Liver (tissue), 9 donors: ENCODE results near the gene RET. TPM values are rescaled to one million over a fixed set of nuclear protein-coding genes. Genes with fewer than 3 reads are reported as not detected.

Source experiments
- DNase-seq: peaks from one replicate; pipeline ENCODE4 v3.0.0-alpha.2; 2017; ENCODE audit warnings: low spot score
- H3K27ac ChIP-seq, 2 donors: one replicate each; pipeline ENCODE4 v1.7.0; 2013; ENCODE audit warnings: inconsistent platforms in 2 of 2, low read length in 2 of 2, control low read depth in 1 of 2, low read depth in 1 of 2, mild to moderate bottlenecking in 1 of 2
- H3K27me3 ChIP-seq, 4 donors: one replicate each; pipeline versions ENCODE4 v1.6.1 to v1.7.0; 2013; ENCODE audit warnings: low read length in 3 of 4, inconsistent platforms in 1 of 4, mild to moderate bottlenecking in 1 of 4, moderate library complexity in 1 of 4; ENCODE audit not compliant: control insufficient read depth in 4 of 4, insufficient read depth in 4 of 4
- H3K36me3 ChIP-seq, 4 donors: one replicate each; pipeline versions ENCODE4 v1.6.1 to v1.7.0; 2013; ENCODE audit warnings: low read length in 3 of 4, mild to moderate bottlenecking in 3 of 4, low read depth in 1 of 4, moderate library complexity in 1 of 4; ENCODE audit not compliant: control insufficient read depth in 4 of 4, insufficient read depth in 3 of 4
- H3K4me1 ChIP-seq, 4 donors: one replicate each; pipeline versions ENCODE4 v1.6.1 to v1.7.0; 2013; ENCODE audit warnings: low read length in 3 of 4, mild to moderate bottlenecking in 3 of 4, moderate library complexity in 1 of 4; ENCODE audit not compliant: control insufficient read depth in 4 of 4, insufficient read depth in 4 of 4
- H3K4me3 ChIP-seq, 3 donors: one replicate each; pipeline versions ENCODE4 v1.6.1 to v1.7.0; 2013; ENCODE audit warnings: low read length in 3 of 3, control low read depth in 1 of 3, low read depth in 1 of 3, mild to moderate bottlenecking in 1 of 3
- H3K9ac ChIP-seq, 2 donors: one replicate each; pipeline ENCODE4 v1.7.0; 2013; ENCODE audit warnings: low read length in 2 of 2, mild to moderate bottlenecking in 2 of 2, moderate library complexity in 2 of 2, control low read depth in 1 of 2, low read depth in 1 of 2
- H3K9me3 ChIP-seq, 4 donors: one replicate each; pipeline versions ENCODE4 v1.6.1 to v1.7.0; 2013; ENCODE audit warnings: low read length in 3 of 4; ENCODE audit not compliant: control insufficient read depth in 4 of 4
- ATF3 ChIP-seq: IDR thresholded peaks from 2 replicates; pipeline ENCODE4 v1.6.1; 2016; ENCODE audit warnings: antibody characterized with exemption
- CTCF ChIP-seq: fragments of 150-350 bp; IDR thresholded peaks from 2 replicates; pipeline ENCODE4 v1.5.1; 2017; ENCODE audit warnings: improper control_type of control experiment, low read depth, low read length; ENCODE audit not compliant: missing input control
- EGR1 ChIP-seq, 2 donors: IDR thresholded peaks; 2 replicates each; pipeline ENCODE4 v1.6.1; 2016 to 2018; ENCODE audit warnings: antibody characterized with exemption in 2 of 2, low read depth in 2 of 2
- FOXA1 ChIP-seq: IDR thresholded peaks from 2 replicates; pipeline ENCODE4 v1.6.1; 2016; ENCODE audit warnings: antibody characterized with exemption
- FOXA2 ChIP-seq: IDR thresholded peaks from 2 replicates; pipeline ENCODE4 v1.6.1; 2016; ENCODE audit warnings: antibody characterized with exemption
- GABPA ChIP-seq, 2 donors: IDR thresholded peaks in 1 of 2; conservative IDR thresholded peaks in 1 of 2; 2 replicates each; pipeline ENCODE4 v1.6.1; 2016; ENCODE audit warnings: antibody characterized with exemption in 2 of 2, mild to moderate bottlenecking in 1 of 2, moderate library complexity in 1 of 2
- HNF4A ChIP-seq, 2 donors: conservative IDR thresholded peaks; 2 replicates each; pipeline ENCODE4 v1.6.1; 2016; ENCODE audit warnings: antibody characterized with exemption in 2 of 2, mild to moderate bottlenecking in 2 of 2
- HNF4G ChIP-seq: IDR thresholded peaks from 2 replicates; pipeline ENCODE4 v1.6.1; 2016; ENCODE audit warnings: antibody characterized with exemption
- JUND ChIP-seq, 2 donors: IDR thresholded peaks; 2 replicates each; pipeline ENCODE4 v1.6.1; 2016; ENCODE audit warnings: antibody characterized with exemption in 2 of 2
- NR2F2 ChIP-seq: IDR thresholded peaks from 2 replicates; pipeline ENCODE4 v1.6.1; 2016; ENCODE audit warnings: antibody characterized with exemption
- RAD21 ChIP-seq, 2 donors: IDR thresholded peaks; 2 replicates each; pipeline ENCODE4 v1.6.1; 2016; ENCODE audit warnings: antibody characterized with exemption in 2 of 2, mild to moderate bottlenecking in 2 of 2
- RXRA ChIP-seq, 2 donors: IDR thresholded peaks; 2 replicates each; pipeline ENCODE4 v1.6.1; 2017 to 2018; ENCODE audit warnings: antibody characterized with exemption in 2 of 2, mild to moderate bottlenecking in 1 of 2
- SP1 ChIP-seq: IDR thresholded peaks from 2 replicates; pipeline ENCODE4 v1.6.1; 2018; ENCODE audit warnings: antibody characterized with exemption, mild to moderate bottlenecking
- TAF1 ChIP-seq: conservative IDR thresholded peaks from 2 replicates; pipeline ENCODE4 v1.6.1; 2016; ENCODE audit warnings: antibody characterized with exemption, mild to moderate bottlenecking
- YY1 ChIP-seq: IDR thresholded peaks from 2 replicates; pipeline ENCODE4 v1.6.1; 2016; ENCODE audit warnings: antibody characterized with exemption, mild to moderate bottlenecking
- WGBS: extraction: QIAGEN DNeasy Blood & Tissue Kit; methylation state at CpG from one replicate; pipeline ENCODE4 v1.1.7; 2013; 5-methylcytosine and 5-hydroxymethylcytosine counted together
- polyA plus RNA-seq, 2 donors: library from polyadenylated mRNA; stranded (reverse) in 1 of 2; unstranded in 1 of 2; fragments of 200-250 nt in 1 of 2; fragments of >200 nt in 1 of 2; fragmentation: Nextera tagmentation in 1 of 2; extraction: Ambion mirVana in 1 of 2; gene quantifications; one replicate each; pipeline versions ENCODE4 v1.2.1 to v1.2.3, GENCODE V29; 2013 to 2015
- total RNA-seq, 2 donors: library from RNA; depleted of rRNA; stranded (reverse); fragments of >200 nt; gene quantifications; one replicate each; pipeline ENCODE4 v1.2.3, GENCODE V29; 2014
- TF ChIP-seq, protein P1 (sequence below): IDR thresholded peaks from 2 replicates; pipeline ENCODE4 v1.6.1; 2016; ENCODE audit warnings: antibody characterized with exemption
- TF ChIP-seq, protein P2 (sequence below): IDR thresholded peaks from 2 replicates; pipeline ENCODE4 v1.6.1; 2016; ENCODE audit warnings: antibody characterized with exemption, mild to moderate bottlenecking
- TF ChIP-seq, protein P3 (sequence below): IDR thresholded peaks from 2 replicates; pipeline ENCODE4 v1.6.1; 2016; ENCODE audit warnings: antibody characterized with exemption
- donor health status: healthy.
- donor health status: healthy.
- donor health status: healthy.
- donor health status: healthy.
- donor health status: healthy.

RET gene
- total and polyA plus RNA-seq, 4 donors, result 0.09 to 2.5 (median 0.33) TPM; not detected in 1

GRCh38 chr10:43105956-43106229, 29.0 kb downstream of the RET start:
- 51% methylated on average over 7 of the region's 7 CpGs for WGBS
- no peak for DNase-seq
- H3K27me3 ChIP-seq, result no peaks in the 10 kb centered on the region
- H3K36me3 ChIP-seq, result no peaks in the 10 kb centered on the region
- H3K9me3 ChIP-seq, result no peaks in the 10 kb centered on the region
- TF ChIP-seq ATF3, result no peak
- TF ChIP-seq, protein P1, sequence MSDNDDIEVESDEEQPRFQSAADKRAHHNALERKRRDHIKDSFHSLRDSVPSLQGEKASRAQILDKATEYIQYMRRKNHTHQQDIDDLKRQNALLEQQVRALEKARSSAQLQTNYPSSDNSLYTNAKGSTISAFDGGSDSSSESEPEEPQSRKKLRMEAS, result no peak
- TF ChIP-seq RAD21 (IDR thresholded peaks at IDR 0.05), result no peak
- TF ChIP-seq HNF4A (conservative IDR thresholded peaks at IDR 0.05), result no peak
- no peak for TF ChIP-seq RXRA (IDR thresholded peaks at IDR 0.05)
- no peak for TF ChIP-seq NR2F2
- no peak for TF ChIP-seq JUND (IDR thresholded peaks at IDR 0.05)
- TF ChIP-seq FOXA1, result no peak
- TF ChIP-seq, protein P2, sequence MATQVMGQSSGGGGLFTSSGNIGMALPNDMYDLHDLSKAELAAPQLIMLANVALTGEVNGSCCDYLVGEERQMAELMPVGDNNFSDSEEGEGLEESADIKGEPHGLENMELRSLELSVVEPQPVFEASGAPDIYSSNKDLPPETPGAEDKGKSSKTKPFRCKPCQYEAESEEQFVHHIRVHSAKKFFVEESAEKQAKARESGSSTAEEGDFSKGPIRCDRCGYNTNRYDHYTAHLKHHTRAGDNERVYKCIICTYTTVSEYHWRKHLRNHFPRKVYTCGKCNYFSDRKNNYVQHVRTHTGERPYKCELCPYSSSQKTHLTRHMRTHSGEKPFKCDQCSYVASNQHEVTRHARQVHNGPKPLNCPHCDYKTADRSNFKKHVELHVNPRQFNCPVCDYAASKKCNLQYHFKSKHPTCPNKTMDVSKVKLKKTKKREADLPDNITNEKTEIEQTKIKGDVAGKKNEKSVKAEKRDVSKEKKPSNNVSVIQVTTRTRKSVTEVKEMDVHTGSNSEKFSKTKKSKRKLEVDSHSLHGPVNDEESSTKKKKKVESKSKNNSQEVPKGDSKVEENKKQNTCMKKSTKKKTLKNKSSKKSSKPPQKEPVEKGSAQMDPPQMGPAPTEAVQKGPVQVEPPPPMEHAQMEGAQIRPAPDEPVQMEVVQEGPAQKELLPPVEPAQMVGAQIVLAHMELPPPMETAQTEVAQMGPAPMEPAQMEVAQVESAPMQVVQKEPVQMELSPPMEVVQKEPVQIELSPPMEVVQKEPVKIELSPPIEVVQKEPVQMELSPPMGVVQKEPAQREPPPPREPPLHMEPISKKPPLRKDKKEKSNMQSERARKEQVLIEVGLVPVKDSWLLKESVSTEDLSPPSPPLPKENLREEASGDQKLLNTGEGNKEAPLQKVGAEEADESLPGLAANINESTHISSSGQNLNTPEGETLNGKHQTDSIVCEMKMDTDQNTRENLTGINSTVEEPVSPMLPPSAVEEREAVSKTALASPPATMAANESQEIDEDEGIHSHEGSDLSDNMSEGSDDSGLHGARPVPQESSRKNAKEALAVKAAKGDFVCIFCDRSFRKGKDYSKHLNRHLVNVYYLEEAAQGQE, result no peak
- TF ChIP-seq, protein P3, sequence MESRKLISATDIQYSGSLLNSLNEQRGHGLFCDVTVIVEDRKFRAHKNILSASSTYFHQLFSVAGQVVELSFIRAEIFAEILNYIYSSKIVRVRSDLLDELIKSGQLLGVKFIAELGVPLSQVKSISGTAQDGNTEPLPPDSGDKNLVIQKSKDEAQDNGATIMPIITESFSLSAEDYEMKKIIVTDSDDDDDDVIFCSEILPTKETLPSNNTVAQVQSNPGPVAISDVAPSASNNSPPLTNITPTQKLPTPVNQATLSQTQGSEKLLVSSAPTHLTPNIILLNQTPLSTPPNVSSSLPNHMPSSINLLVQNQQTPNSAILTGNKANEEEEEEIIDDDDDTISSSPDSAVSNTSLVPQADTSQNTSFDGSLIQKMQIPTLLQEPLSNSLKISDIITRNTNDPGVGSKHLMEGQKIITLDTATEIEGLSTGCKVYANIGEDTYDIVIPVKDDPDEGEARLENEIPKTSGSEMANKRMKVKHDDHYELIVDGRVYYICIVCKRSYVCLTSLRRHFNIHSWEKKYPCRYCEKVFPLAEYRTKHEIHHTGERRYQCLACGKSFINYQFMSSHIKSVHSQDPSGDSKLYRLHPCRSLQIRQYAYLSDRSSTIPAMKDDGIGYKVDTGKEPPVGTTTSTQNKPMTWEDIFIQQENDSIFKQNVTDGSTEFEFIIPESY, result no peak
- no peak for TF ChIP-seq HNF4G
- TF ChIP-seq YY1, result no peak
- no peak for TF ChIP-seq TAF1
- no peak for TF ChIP-seq EGR1 (IDR thresholded peaks at IDR 0.05; ENCODE audit: low read depth in 2 of 2)
- TF ChIP-seq SP1, result no peak
- TF ChIP-seq FOXA2, result no peak
- TF ChIP-seq CTCF, result no peak
- TF ChIP-seq GABPA (IDR thresholded peaks at IDR 0.05 in 1 of 2, conservative IDR thresholded peaks at IDR 0.05 in 1 of 2), result no peak
- H3K4me3 ChIP-seq, result no peak overlapping the region
- no peak overlapping the region for H3K27ac ChIP-seq
- peaks cover 3 to 13% (median 8%) of the 10 kb centered on the region in 4 donors for H3K4me1 ChIP-seq
- no peak overlapping the region for H3K9ac ChIP-seq
